Measurements from ENCODE around the gene BIRC6. TPM values are rescaled to one million over a fixed set of nuclear protein-coding genes. Genes with fewer than 3 reads are reported as not detected.
A peak's percentile ranks its signal among the peaks of the same experiment; 100 is the strongest.

BIRC6 gene
- total and polyA plus RNA-seq, 2 of the 8 experiments (the other 6 are each of a cell fraction or from before 2014, with no cell fraction given), result 32.5 to 69.5 TPM

DNA sequence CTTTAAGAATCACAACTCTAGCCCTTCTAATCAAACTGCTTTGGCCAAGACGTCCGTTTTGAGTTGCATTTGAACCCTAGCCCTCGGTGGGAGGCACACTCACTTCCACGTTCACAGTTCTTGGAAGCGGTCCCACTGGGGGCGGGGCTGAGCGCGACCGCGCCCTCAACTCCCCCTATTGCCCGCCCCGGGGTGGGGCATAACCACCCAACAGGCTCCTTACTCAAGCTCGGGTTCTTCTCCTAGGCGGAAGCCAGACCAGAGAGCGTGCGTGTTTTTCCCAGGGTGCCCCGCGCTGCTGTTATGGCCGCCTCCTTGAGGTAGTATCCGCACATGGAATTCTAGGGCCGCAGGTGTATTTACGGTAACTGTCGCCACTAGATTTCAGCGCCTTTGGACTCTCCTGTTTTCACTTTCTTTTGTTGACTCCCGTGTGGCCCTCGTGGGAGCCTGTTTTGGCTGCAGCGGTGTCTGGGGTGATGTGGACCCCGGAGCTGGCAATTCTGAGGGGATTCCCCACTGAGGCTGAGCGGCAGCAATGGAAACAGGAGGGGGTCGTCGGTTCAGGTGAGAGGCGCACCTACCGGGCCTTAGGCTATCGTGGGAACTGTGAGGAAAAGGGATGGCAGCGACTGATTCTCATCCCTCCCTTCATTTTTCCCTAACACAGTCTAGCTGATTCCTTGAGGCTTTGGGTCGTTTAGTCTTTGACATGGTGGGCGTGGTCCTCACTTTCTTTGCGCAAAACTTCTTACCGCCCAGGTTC, 271.2 kb downstream of the BIRC6 start, which contains the start of gene TTC27 (continued):
- TF ChIP-seq KDM4A (IDR thresholded peaks at IDR 0.05; ENCODE audit: low read depth, low read length, severe bottlenecking) (peak; percentile 77), TBP (IDR thresholded peaks at IDR 0.05; ENCODE audit: low read depth, low read length) (peak; percentile 69; the same call in 1 of the 2 replicates), POU5F1 (IDR thresholded peaks at IDR 0.05; ENCODE audit: low read depth, low read length) (no peak), HDAC6 (IDR thresholded peaks at IDR 0.05; ENCODE audit: low read depth, low read length) (no peak), EP300 (IDR thresholded peaks at IDR 0.05; ENCODE audit: borderline replicate concordance in 1 of 2, low read depth in 2 of 2, low read length in 2 of 2) (no peak), SP4 (IDR thresholded peaks at IDR 0.05; ENCODE audit: low read length) (no peak), SRF (IDR thresholded peaks at IDR 0.05; ENCODE audit: low read depth, low read length) (no peak), RAD21 (IDR thresholded peaks at IDR 0.05 in 1 of 2, conservative IDR thresholded peaks at IDR 0.05 in 1 of 2; ENCODE audit: low read depth in 2 of 2, low read length in 2 of 2) (no peak; a peak in 1 of 4 replicates), CBX8 (IDR thresholded peaks at IDR 0.05; ENCODE audit: borderline replicate concordance, low read depth, low read length) (no peak), ZNF274 (IDR thresholded peaks at IDR 0.05; ENCODE audit: borderline replicate concordance, extremely low read depth, low read length) (no peak), SUZ12 (IDR thresholded peaks at IDR 0.05; ENCODE audit: low read length) (no peak), NRF1 (IDR thresholded peaks at IDR 0.05; ENCODE audit: low read depth, low read length) (no peak), BCL11A (IDR thresholded peaks at IDR 0.05; ENCODE audit: low read depth in 2 of 2, low read length in 2 of 2) (no peak), NANOG (IDR thresholded peaks at IDR 0.05; ENCODE audit: insufficient read depth, low read depth, low read length, poor library complexity, severe bottlenecking) (no peak), HDAC2 (IDR thresholded peaks at IDR 0.05; ENCODE audit: borderline replicate concordance in 1 of 2, low read depth in 2 of 2, low read length in 2 of 2) (peak in 1 of 2 experiments; percentile 94; a peak in 2 of 4 replicates), TAF1 (IDR thresholded peaks at IDR 0.05; ENCODE audit: low read depth, low read length) (peak; percentile 85), TCF12 (IDR thresholded peaks at IDR 0.05; ENCODE audit: low read depth, low read length) (0 out of 2 replicates have a peak, but pooled peaks have one; percentile 49), SIRT6 (IDR thresholded peaks at IDR 0.05; ENCODE audit: low read length) (no peak), GTF2F1 (IDR thresholded peaks at IDR 0.05; ENCODE audit: borderline replicate concordance, low read depth, low read length) (no peak)
- TF ChIP-seq, protein P1, sequence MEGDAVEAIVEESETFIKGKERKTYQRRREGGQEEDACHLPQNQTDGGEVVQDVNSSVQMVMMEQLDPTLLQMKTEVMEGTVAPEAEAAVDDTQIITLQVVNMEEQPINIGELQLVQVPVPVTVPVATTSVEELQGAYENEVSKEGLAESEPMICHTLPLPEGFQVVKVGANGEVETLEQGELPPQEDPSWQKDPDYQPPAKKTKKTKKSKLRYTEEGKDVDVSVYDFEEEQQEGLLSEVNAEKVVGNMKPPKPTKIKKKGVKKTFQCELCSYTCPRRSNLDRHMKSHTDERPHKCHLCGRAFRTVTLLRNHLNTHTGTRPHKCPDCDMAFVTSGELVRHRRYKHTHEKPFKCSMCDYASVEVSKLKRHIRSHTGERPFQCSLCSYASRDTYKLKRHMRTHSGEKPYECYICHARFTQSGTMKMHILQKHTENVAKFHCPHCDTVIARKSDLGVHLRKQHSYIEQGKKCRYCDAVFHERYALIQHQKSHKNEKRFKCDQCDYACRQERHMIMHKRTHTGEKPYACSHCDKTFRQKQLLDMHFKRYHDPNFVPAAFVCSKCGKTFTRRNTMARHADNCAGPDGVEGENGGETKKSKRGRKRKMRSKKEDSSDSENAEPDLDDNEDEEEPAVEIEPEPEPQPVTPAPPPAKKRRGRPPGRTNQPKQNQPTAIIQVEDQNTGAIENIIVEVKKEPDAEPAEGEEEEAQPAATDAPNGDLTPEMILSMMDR (IDR thresholded peaks at IDR 0.05; ENCODE audit: control extremely low read depth in 1 of 3, insufficient read depth in 1 of 3, low read depth in 1 of 3, low read length in 3 of 3), result peak in 1 of 3 experiments; percentile 3; a peak in 1 of 4 replicates

Measured in H1 (cell line).